ENCODE results near the gene MAP3K4.

GRCh38 chr6:161105408-161105807, 113.8 kb downstream of the MAP3K4 start:
- no peak for TF ChIP-seq TAF1 (IDR thresholded peaks at IDR 0.05; ENCODE audit: borderline replicate concordance, low read depth, low read length)
- no peak for TF ChIP-seq POLR2A (IDR thresholded peaks at IDR 0.05; ENCODE audit: low read depth, low read length)
- no peak for TF ChIP-seq POLR2AphosphoS5 (IDR thresholded peaks at IDR 0.05; ENCODE audit: low read depth, low read length)

All from GM12892 (cell line).